Trophoblast cell (in vitro differentiated cells and primary cell): ENCODE results near the gene GNA15.
"Not testable (repeated sequence)": the region's sequence is repeated elsewhere in the genome, so short reads cannot be mapped to it uniquely, and the experiment has no call there.

Source experiments
- DNase-seq, 2 donors: peaks; one replicate each; pipeline ENCODE4 v3.0.0-alpha.2; 2016
- H2AFZ ChIP-seq: 2 replicates; pipeline ENCODE4 v1.6.1; 2013; ENCODE audit warnings: low read length, moderate library complexity, mild to moderate bottlenecking; ENCODE audit not compliant: insufficient read depth, poor library complexity
- H2AK5ac ChIP-seq: 2 replicates; pipeline ENCODE4 v1.6.1; 2013; ENCODE audit warnings: mild to moderate bottlenecking, low read length
- H2BK120ac ChIP-seq: 2 replicates; pipeline ENCODE4 v1.6.1; 2013; ENCODE audit warnings: low read length, mild to moderate bottlenecking, moderate library complexity; ENCODE audit not compliant: insufficient read depth, poor library complexity
- H2BK12ac ChIP-seq: 2 replicates; pipeline ENCODE4 v1.6.1; 2013; ENCODE audit warnings: mild to moderate bottlenecking, low read length, moderate library complexity
- H2BK5ac ChIP-seq: 2 replicates; pipeline ENCODE4 v1.6.1; 2013; ENCODE audit warnings: low read length, low read depth, moderate library complexity, mild to moderate bottlenecking; ENCODE audit not compliant: poor library complexity
- H3K14ac ChIP-seq: 2 replicates; pipeline ENCODE4 v1.6.1; 2013; ENCODE audit warnings: mild to moderate bottlenecking, low read length
- H3K18ac ChIP-seq: 2 replicates; pipeline ENCODE4 v1.6.1; 2013; ENCODE audit warnings: mild to moderate bottlenecking, low read length
- H3K23ac ChIP-seq: 2 replicates; pipeline ENCODE4 v1.6.1; 2013; ENCODE audit warnings: low read length
- H3K27ac ChIP-seq: 2 replicates; pipeline ENCODE4 v1.5.1; 2013; ENCODE audit warnings: low read depth, mild to moderate bottlenecking, inconsistent platforms, low read length, moderate library complexity
- H3K27me3 ChIP-seq: 2 replicates; pipeline ENCODE4 v1.6.1; 2013; ENCODE audit warnings: inconsistent platforms, mild to moderate bottlenecking, low read length, moderate library complexity; ENCODE audit not compliant: insufficient read depth
- H3K36me3 ChIP-seq, 2 experiments: 1 replicate in 1 of 2; 2 replicates in 1 of 2; pipeline ENCODE4 v1.6.1; 2013; ENCODE audit warnings: low read length in 2 of 2, mild to moderate bottlenecking in 2 of 2, moderate library complexity in 1 of 2; ENCODE audit not compliant: insufficient read depth in 2 of 2, control insufficient read depth in 1 of 2
- H3K4ac ChIP-seq: 2 replicates; pipeline ENCODE4 v1.6.1; 2013; ENCODE audit warnings: low read depth, mild to moderate bottlenecking, low read length, moderate library complexity
- H3K4me1 ChIP-seq, 2 experiments: 1 replicate in 1 of 2; 2 replicates in 1 of 2; pipeline ENCODE4 v1.6.1; 2013; ENCODE audit warnings: low read length in 2 of 2, mild to moderate bottlenecking in 2 of 2, moderate library complexity in 1 of 2; ENCODE audit not compliant: insufficient read depth in 2 of 2, control insufficient read depth in 1 of 2
- H3K4me2 ChIP-seq: 2 replicates; pipeline ENCODE4 v1.6.1; 2013; ENCODE audit warnings: inconsistent platforms, mild to moderate bottlenecking, low read length, moderate library complexity
- H3K4me3 ChIP-seq: 2 replicates; pipeline ENCODE4 v1.5.1; 2013; ENCODE audit warnings: mild to moderate bottlenecking, low read depth, low read length, inconsistent platforms
- H3K79me1 ChIP-seq: one replicate; pipeline ENCODE4 v1.6.1; 2013; ENCODE audit warnings: low read length
- H3K79me2 ChIP-seq: 2 replicates; pipeline ENCODE4 v1.6.1; 2013; ENCODE audit warnings: low read length, mild to moderate bottlenecking; ENCODE audit not compliant: control insufficient read depth, insufficient read depth, poor library complexity
- H3K9ac ChIP-seq: 2 replicates; pipeline ENCODE4 v1.6.1; 2013; ENCODE audit warnings: mild to moderate bottlenecking, low read length
- H3K9me3 ChIP-seq: 2 replicates; pipeline ENCODE4 v1.6.1; 2013; ENCODE audit warnings: low read depth, mild to moderate bottlenecking, control low read depth, inconsistent platforms, low read length; ENCODE audit not compliant: insufficient read depth
- H4K12ac ChIP-seq: 2 replicates; pipeline ENCODE4 v1.6.1; 2013; ENCODE audit warnings: low read depth, mild to moderate bottlenecking, low read length, moderate library complexity
- H4K8ac ChIP-seq: 2 replicates; pipeline ENCODE4 v1.6.1; 2013; ENCODE audit warnings: low read depth, mild to moderate bottlenecking, low read length, moderate library complexity
- H4K91ac ChIP-seq: one replicate; pipeline ENCODE4 v1.6.1; 2013; ENCODE audit warnings: low read depth, mild to moderate bottlenecking, low read length, moderate library complexity
- WGBS: extraction: QIAGEN DNeasy Blood & Tissue Kit; methylation state at CpG from one replicate; pipeline ENCODE4 v1.1.7; 2013; ENCODE audit warnings: missing lambda C conversion rate; ENCODE audit not compliant: insufficient read length, insufficient coverage; ENCODE audit errors: extremely low coverage; 5-methylcytosine and 5-hydroxymethylcytosine counted together

GNA15 gene

DNA sequence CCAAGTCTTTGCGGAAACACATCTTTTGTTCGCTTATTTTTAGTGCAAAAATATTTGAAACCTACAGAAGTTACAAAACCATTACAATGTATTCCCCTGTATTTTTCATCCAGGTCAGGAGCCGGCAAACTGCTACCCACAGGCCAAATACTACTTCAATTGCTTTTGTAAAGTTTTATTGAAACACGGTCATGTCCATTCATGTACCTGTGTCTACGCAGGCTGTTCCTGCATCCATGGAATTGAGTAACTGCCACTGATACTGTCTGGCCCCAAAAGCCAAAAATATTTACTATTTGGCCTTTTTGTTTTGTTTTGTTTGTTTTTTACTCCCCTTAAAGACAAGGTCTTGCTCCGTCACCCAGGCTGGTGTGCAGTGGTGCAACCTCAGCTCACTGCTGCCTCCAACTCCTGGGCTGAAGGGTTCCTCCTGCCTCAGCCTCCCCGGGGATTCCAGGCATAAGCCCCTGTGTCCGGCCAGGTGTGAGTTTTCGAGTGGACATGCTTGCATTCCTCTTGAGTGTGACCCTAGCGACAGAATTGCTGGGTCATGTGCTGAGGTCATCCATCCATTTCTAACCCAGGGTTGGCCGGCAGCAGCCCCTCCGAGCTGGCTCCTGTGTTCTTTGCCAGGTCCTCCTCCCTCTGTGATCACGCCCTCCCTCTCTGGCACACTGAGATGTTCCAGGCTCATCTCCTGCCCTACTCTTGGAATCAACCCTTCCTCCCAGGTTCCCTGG lies 31.9 kb downstream of the GNA15 start:
- Histone ChIP-seq H2BK120ac (no peak overlapping the region), H2AFZ (no peak overlapping the region), H2AK5ac (no peak overlapping the region), H2BK12ac (no peak overlapping the region), H3K9me3 (peaks cover 3% of the 10 kb centered on the region), H3K9ac (no peak overlapping the region), H4K12ac (no peak overlapping the region), H3K4me2 (no peak overlapping the region), H3K36me3 (no peaks in the 10 kb centered on the region), H3K27me3 (no peaks in the 10 kb centered on the region), H4K91ac (no peak overlapping the region), H3K79me1 (no peaks in the 10 kb centered on the region), H3K18ac (no peak overlapping the region), H3K14ac (no peak overlapping the region), H3K79me2 (no peaks in the 10 kb centered on the region), H3K27ac (no peak overlapping the region), H3K4me3 (no peak overlapping the region), H3K4me1 (no peaks in the 10 kb centered on the region), H3K23ac (no peak overlapping the region), H3K4ac (no peak overlapping the region), H2BK5ac (no peak overlapping the region), H4K8ac (no peak overlapping the region)
- no peak for DNase-seq
- no CpG with 5 or more reads among the region's 13 CpGs for WGBS

DNA sequence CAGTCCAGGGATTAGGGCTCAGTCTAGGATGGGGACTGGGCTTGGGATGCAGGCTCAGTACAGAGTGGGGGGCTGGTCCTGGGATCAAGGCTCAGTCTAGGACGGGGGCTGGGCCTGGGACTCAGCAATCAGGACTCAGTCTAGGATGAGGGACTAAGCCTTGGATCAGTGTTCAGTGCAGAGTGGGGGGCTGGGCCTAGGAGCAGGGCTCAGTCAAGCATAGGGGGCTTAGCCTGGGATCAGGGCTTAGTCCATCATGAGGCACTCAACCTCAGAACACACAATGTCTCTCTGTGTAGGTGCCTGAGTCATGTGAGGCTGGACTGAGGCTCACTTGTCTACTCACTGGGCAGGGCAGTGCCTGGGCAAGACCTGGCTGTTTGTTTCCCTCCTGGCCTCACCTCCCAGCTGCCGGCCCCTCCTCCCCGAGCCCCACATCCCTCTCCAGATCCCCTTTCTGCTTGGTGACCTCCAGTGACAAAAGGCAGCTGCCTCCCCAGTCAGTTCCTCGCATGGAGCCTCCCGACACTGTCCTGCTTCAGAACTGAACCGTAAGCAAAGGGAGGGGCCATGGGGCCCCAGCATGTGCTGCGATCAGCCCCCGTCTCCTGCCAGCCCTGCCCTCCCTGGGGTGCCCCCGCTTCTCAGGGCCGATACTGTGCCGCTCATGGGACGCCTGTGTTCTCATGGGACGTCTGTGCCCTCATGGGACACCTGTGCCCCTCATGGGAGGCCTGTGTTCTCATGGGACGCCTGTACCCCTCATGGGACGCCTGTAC lies 36.2 kb downstream of the GNA15 start:
- no peak overlapping the region for H3K4me2 ChIP-seq
- no peak overlapping the region for H3K23ac ChIP-seq
- no peak overlapping the region for H3K4ac ChIP-seq
- no peak for DNase-seq
- H3K27ac ChIP-seq, result no peak overlapping the region
- no peak overlapping the region for H3K9ac ChIP-seq
- no peak overlapping the region for H4K8ac ChIP-seq
- no peak overlapping the region for H2AFZ ChIP-seq
- H2BK12ac ChIP-seq, result no peak overlapping the region
- no peaks in the 10 kb centered on the region for H3K79me1 ChIP-seq
- no peak overlapping the region for H4K12ac ChIP-seq
- no peaks in the 10 kb centered on the region for H3K27me3 ChIP-seq
- no peaks in the 10 kb centered on the region for H3K9me3 ChIP-seq
- no peak overlapping the region for H2BK5ac ChIP-seq
- no peak overlapping the region for H2BK120ac ChIP-seq
- no peak overlapping the region for H4K91ac ChIP-seq
- peaks cover 0 to 2% of the 10 kb centered on the region in 2 experiments for H3K4me1 ChIP-seq
- no CpG with 5 or more reads among the region's 15 CpGs for WGBS
- H3K36me3 ChIP-seq, result no peaks in the 10 kb centered on the region
- no peak overlapping the region for H2AK5ac ChIP-seq
- H3K79me2 ChIP-seq, result no peaks in the 10 kb centered on the region
- H3K4me3 ChIP-seq, result no peak overlapping the region
- no peak overlapping the region for H3K14ac ChIP-seq
- H3K18ac ChIP-seq, result no peak overlapping the region

DNA sequence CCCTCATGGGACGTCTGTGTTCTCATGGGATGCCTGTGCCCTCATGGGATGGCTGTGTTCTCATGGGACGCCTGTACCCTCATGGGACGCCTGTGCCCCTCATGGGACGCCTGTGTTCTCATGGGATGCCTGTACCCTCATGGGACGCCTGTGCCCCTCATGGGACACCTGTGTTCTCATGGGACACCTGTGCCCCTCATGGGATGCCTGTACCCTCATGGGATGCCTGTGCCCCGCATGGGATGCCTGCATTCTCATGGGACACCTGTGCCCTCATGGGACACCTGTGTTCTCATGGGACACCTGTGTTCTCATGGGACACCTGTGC lies 36.8 kb downstream of the GNA15 start:
- H3K36me3 ChIP-seq, H2AK5ac ChIP-seq, H3K4me1 ChIP-seq, H3K4me2 ChIP-seq, H3K9ac ChIP-seq, H3K14ac ChIP-seq, H3K18ac ChIP-seq, H3K4ac ChIP-seq, H3K27me3 ChIP-seq, H2BK120ac ChIP-seq, H4K91ac ChIP-seq, H2BK5ac ChIP-seq, H2BK12ac ChIP-seq, H4K12ac ChIP-seq, H3K23ac ChIP-seq, H3K79me1 ChIP-seq, H3K79me2 ChIP-seq, H3K4me3 ChIP-seq, DNase-seq, H4K8ac ChIP-seq, H3K27ac ChIP-seq, H3K9me3 ChIP-seq, H2AFZ ChIP-seq: not testable (repeated sequence)
- WGBS, result no CpG with 5 or more reads among the region's 6 CpGs

GRCh38 chr19:3175781-3176714 lies 40.2 kb downstream of the GNA15 start:
- Histone ChIP-seq H2AK5ac (no peak overlapping the region), H3K79me2 (no peaks in the 10 kb centered on the region), H2BK5ac (no peak overlapping the region), H4K91ac (no peak overlapping the region), H3K27me3 (no peaks in the 10 kb centered on the region), H4K8ac (no peak overlapping the region), H2BK12ac (no peak overlapping the region), H3K27ac (no peak overlapping the region), H3K18ac (no peak overlapping the region), H3K4me2 (no peak overlapping the region), H3K4me1 (peaks cover 2 to 6% of the 10 kb centered on the region in 2 experiments), H3K9me3 (no peaks in the 10 kb centered on the region), H3K4me3 (no peak overlapping the region), H3K79me1 (no peaks in the 10 kb centered on the region), H2AFZ (no peak overlapping the region), H3K9ac (no peak overlapping the region), H4K12ac (no peak overlapping the region), H3K4ac (no peak overlapping the region), H3K23ac (no peak overlapping the region), H2BK120ac (no peak overlapping the region), H3K36me3 (no peaks in the 10 kb centered on the region), H3K14ac (no peak overlapping the region)
- peak; percentile 97 for DNase-seq
- WGBS, result no CpG with 5 or more reads among the region's 17 CpGs
